Heart left ventricle (tissue), 16 donors: ENCODE measurements around the gene HACE1. TPM values are rescaled to one million over a fixed set of nuclear protein-coding genes. Genes with fewer than 3 reads are reported as not detected.

Experiments used
- ATAC-seq, 4 donors: fragments of 200-7000 bp; cut with Tn5 transposase; one replicate each; pipeline ENCODE4 v1.9.1; 2020 to 2022; ENCODE audit warnings: moderate library complexity in 4 of 4, mild to moderate bottlenecking in 3 of 4, moderate number of reproducible peaks in 1 of 4
- DNase-seq, 5 donors: peaks; one replicate each; pipeline ENCODE4 v3.0.0-alpha.2; 2020
- H3K27ac ChIP-seq, 12 donors: fragments of 200-600 bp; sonication (generic) in 4 of 12; one replicate each; pipeline versions ENCODE4 v1.5.0 to v1.8.0; 2016 to 2022; ENCODE audit warnings: mild to moderate bottlenecking in 2 of 12
- H3K27me3 ChIP-seq, 9 donors: fragments of 200-600 bp; sonication (generic) in 2 of 9; one replicate each; pipeline versions ENCODE4 v1.5.1 to v1.8.0; 2016 to 2022; ENCODE audit warnings: mild to moderate bottlenecking in 3 of 9
- H3K36me3 ChIP-seq, 9 donors: fragments of 200-600 bp; sonication (generic) in 2 of 9; one replicate each; pipeline versions ENCODE4 v1.5.0 to v1.8.0; 2018 to 2022; ENCODE audit warnings: mild to moderate bottlenecking in 2 of 9
- H3K4me1 ChIP-seq, 12 donors: fragments of 200-600 bp; sonication (generic) in 4 of 12; one replicate each; pipeline versions ENCODE4 v1.5.0 to v1.8.0; 2016 to 2022; ENCODE audit warnings: mild to moderate bottlenecking in 3 of 12
- H3K4me3 ChIP-seq, 12 donors: fragments of 200-600 bp; sonication (generic) in 4 of 12; one replicate each; pipeline versions ENCODE4 v1.5.0 to v1.8.0; 2017 to 2022; ENCODE audit warnings: mild to moderate bottlenecking in 9 of 12, moderate library complexity in 4 of 12
- H3K9me3 ChIP-seq, 12 donors: fragments of 200-600 bp; sonication (generic) in 4 of 12; one replicate each; pipeline versions ENCODE4 v1.5.0 to v1.8.0; 2016 to 2022; ENCODE audit warnings: mild to moderate bottlenecking in 1 of 12
- CTCF ChIP-seq, 12 donors: fragments of 200-600 bp; sonication (generic) in 4 of 12; IDR thresholded peaks; one replicate each; pipeline versions ENCODE4 v1.5.0 to v1.8.0; 2018 to 2022; ENCODE audit warnings: antibody characterized with exemption in 12 of 12, mild to moderate bottlenecking in 5 of 12
- POLR2A ChIP-seq, 2 donors: fragments of 450-650 bp; IDR thresholded peaks; one replicate each; pipeline ENCODE4 v1.6.1; 2017; ENCODE audit warnings: antibody characterized with exemption in 2 of 2, mild to moderate bottlenecking in 2 of 2, moderate library complexity in 2 of 2
- WGBS, 4 donors: extraction: QIAGEN DNeasy Blood & Tissue Kit in 2 of 4; methylation state at CpG; one replicate each; pipeline versions ENCODE4 v1.1.5 to v1.1.7; 2013 to 2018; 5-methylcytosine and 5-hydroxymethylcytosine counted together
- intact Hi-C, 10 donors: fragments of 100-400 bp; cut with DNase I; formaldehyde crosslinking; loops; one replicate each; pipeline versions ENCODE4 v1.11.1 to v1.14.2; 2022
- polyA plus RNA-seq, 2 donors: library from polyadenylated mRNA; stranded (reverse); fragments of 200-250 nt; gene quantifications; one replicate each; pipeline ENCODE4 v1.2.3, GENCODE V29; 2013
- total RNA-seq, 9 donors: library from RNA; depleted of rRNA in 2 of 9; stranded (reverse); fragments of >200 nt in 2 of 9; fragmentation: NEBNext Ultra II Directional in 3 of 9; extraction: Animal tissue kit (Norgen Biotek cat#: 25700) in 3 of 9; gene quantifications; one replicate each; pipeline versions ENCODE4 v1.1.0 to v1.2.4, GENCODE V29; 2016 to 2023
- donor health status: ischemic (EF 13 %, LVEDD 7.1; RV severe dilation, severe dysfunction).
- donor health status: healthy with polysubstance abuse.
- donor health status: DM: no; HTN: yes; CAD: no.
- donor health status: DM: no; HTN: no; CAD: no.
- donor health status: ischemic (EF 25% LVEDD 6.9; RV normal size, moderate dysfunction).
- donor health status: ischemic (EF 25% LVEDD 5.7; RV mildly dilated, moderate dysfunction).
- donor health status: healthy.
- donor health status: DM: yes; HTN: yes; CAD: no.
- donor health status: ischemic (EF 35%, LVEDD 5.7; RV mildly dilated, moderate dysfunction).
- donor health status: nonischemic (EF 11% LVEDD 7.7; RV severe dilation, severe dysfunction).
- donor health status: DM: yes; HTN: yes; CAD: no.
- donor health status: PGD.
- donor health status: ischemic (EF 29% LVEDD 5.4; RV normal size, mild dysfunction).
- donor health status: nonischemic (EF 23%, LVEDD 6.1; RV moderate dilation, normal function).

HACE1 gene
- total and polyA plus RNA-seq, 11 donors, result 2.9 to 8.6 (median 6.9) TPM

- H3K27ac ChIP-seq, result no peak overlapping the region
- WGBS, 4 donors, result 92 to 96% (median 94%) methylated on average over 2 of the region's 2 CpGs
These were observed 72.4 kb downstream of the HACE1 start for GRCh38 chr6:104787305-104787704.

GRCh38 chr6:104784884-104785283, 74.8 kb downstream of the HACE1 start:
- ATAC-seq, result no peak
- no peaks in the 10 kb centered on the region for H3K27me3 ChIP-seq
- no peaks in the 10 kb centered on the region for H3K9me3 ChIP-seq
- WGBS, 4 donors, result 41 to 47% (median 42%) methylated on average over 2 of the region's 2 CpGs
- peaks cover 0 to 40% (median 12%) of the 10 kb centered on the region in 9 donors for H3K36me3 ChIP-seq
- TF ChIP-seq CTCF (IDR thresholded peaks at IDR 0.05) (no peak), POLR2A (IDR thresholded peaks at IDR 0.05) (no peak)
- H3K27ac ChIP-seq, result no peak overlapping the region
- H3K4me1 ChIP-seq, result peaks cover 0 to 18% (median 0%) of the 10 kb centered on the region in 12 donors
- DNase-seq, result no peak
- H3K4me3 ChIP-seq, result no peak overlapping the region
- intact Hi-C loops, result no loop called here

More at GRCh38 chr6:104787305-104787704, 72.4 kb downstream of the HACE1 start:
- H3K4me1 ChIP-seq, result peaks cover 0 to 18% (median 0%) of the 10 kb centered on the region in 12 donors
- ATAC-seq (no peak), DNase-seq (no peak)
- H3K36me3 ChIP-seq, result peaks cover 0 to 43% (median 19%) of the 10 kb centered on the region in 9 donors
- TF ChIP-seq CTCF (IDR thresholded peaks at IDR 0.05) (no peak), POLR2A (IDR thresholded peaks at IDR 0.05) (no peak)
- intact Hi-C loops, result no loop called here
- H3K9me3 ChIP-seq, result no peaks in the 10 kb centered on the region
- no peak overlapping the region for H3K4me3 ChIP-seq
- no peaks in the 10 kb centered on the region for H3K27me3 ChIP-seq

- TF ChIP-seq POLR2A (IDR thresholded peaks at IDR 0.05), result no peak
- TF ChIP-seq CTCF (IDR thresholded peaks at IDR 0.05), result peak; percentile 29 to 70 (median 55)
- ATAC-seq (peak in 1 of 4 donors; percentile 65), DNase-seq (no peak)
- H3K9me3 ChIP-seq, result no peaks in the 10 kb centered on the region
- H3K4me1 ChIP-seq, result no peaks in the 10 kb centered on the region
- H3K4me3 ChIP-seq, result no peak overlapping the region
- H3K36me3 ChIP-seq, result peaks cover 0 to 27% (median 13%) of the 10 kb centered on the region in 9 donors
- intact Hi-C loops, result loop anchor here in 5 of 10 donors (5.0 to 10.0 kb wide), 3 partner anchors 89 to 244 kb away; no protein-coding TSS in a partner anchor
- no peaks in the 10 kb centered on the region for H3K27me3 ChIP-seq
- WGBS, 4 donors, result 57 to 65% (median 61%) methylated on average over 2 of the region's 2 CpGs
- no peak overlapping the region for H3K27ac ChIP-seq
These were observed 88.4 kb downstream of the HACE1 start for GRCh38 chr6:104771258-104771832.

- TF ChIP-seq CTCF (IDR thresholded peaks at IDR 0.05) (no peak), POLR2A (IDR thresholded peaks at IDR 0.05) (no peak)
- H3K4me3 ChIP-seq, result no peak overlapping the region
- H3K4me1 ChIP-seq, result no peaks in the 10 kb centered on the region
- DNase-seq (no peak), ATAC-seq (no peak)
- 96 to 100% (median 96%) methylated on average over 1 of the region's 1 CpG for WGBS, 4 donors
- peaks cover 0 to 30% (median 13%) of the 10 kb centered on the region in 9 donors for H3K36me3 ChIP-seq
- no peaks in the 10 kb centered on the region for H3K27me3 ChIP-seq
- no peak overlapping the region for H3K27ac ChIP-seq
- peaks cover 0 to 8% (median 0%) of the 10 kb centered on the region in 12 donors for H3K9me3 ChIP-seq
- intact Hi-C loops, result loop anchor here in 5 of 10 donors (2.0 to 10.0 kb wide), 4 partner anchors 64 to 132 kb away; no protein-coding TSS in a partner anchor
These were observed 90.8 kb downstream of the HACE1 start for GRCh38 chr6:104768906-104769305.
